Measurements from ENCODE around the gene KCNH5.

The KCNH5 gene, protein sequence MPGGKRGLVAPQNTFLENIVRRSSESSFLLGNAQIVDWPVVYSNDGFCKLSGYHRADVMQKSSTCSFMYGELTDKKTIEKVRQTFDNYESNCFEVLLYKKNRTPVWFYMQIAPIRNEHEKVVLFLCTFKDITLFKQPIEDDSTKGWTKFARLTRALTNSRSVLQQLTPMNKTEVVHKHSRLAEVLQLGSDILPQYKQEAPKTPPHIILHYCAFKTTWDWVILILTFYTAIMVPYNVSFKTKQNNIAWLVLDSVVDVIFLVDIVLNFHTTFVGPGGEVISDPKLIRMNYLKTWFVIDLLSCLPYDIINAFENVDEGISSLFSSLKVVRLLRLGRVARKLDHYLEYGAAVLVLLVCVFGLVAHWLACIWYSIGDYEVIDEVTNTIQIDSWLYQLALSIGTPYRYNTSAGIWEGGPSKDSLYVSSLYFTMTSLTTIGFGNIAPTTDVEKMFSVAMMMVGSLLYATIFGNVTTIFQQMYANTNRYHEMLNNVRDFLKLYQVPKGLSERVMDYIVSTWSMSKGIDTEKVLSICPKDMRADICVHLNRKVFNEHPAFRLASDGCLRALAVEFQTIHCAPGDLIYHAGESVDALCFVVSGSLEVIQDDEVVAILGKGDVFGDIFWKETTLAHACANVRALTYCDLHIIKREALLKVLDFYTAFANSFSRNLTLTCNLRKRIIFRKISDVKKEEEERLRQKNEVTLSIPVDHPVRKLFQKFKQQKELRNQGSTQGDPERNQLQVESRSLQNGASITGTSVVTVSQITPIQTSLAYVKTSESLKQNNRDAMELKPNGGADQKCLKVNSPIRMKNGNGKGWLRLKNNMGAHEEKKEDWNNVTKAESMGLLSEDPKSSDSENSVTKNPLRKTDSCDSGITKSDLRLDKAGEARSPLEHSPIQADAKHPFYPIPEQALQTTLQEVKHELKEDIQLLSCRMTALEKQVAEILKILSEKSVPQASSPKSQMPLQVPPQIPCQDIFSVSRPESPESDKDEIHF

DNA sequence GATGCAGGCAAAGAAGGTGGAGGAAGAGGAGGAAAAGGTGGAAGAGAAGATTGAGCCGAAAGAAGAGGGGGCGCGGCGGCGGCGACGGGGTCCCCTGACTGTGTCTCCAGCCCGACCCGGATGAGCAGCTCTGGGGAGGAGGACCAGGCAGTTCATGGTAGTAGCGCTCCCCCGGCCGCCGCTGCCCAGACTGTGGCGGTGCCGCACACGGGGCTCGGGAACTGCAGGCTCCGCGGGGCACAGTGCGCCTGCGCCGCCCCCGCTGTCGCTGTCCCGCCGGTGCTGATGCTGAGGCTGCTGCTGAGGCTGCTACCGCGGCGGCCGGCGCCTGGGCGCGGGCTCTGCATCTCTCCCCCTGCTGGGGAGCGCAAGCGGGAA lies at the start of gene KCNH5:
Gene KCNH5 (minus strand): TSS at position 225 of the 378 bp plus-strand sequence. CDS start 272 bp downstream, outside the sequence.
- peak; percentile 61 to 78 for DNase-seq

GRCh38 chr14:63091394-63091996 lies 46.2 kb upstream of the KCNH5 start:
- DNase-seq: no peak

DNA sequence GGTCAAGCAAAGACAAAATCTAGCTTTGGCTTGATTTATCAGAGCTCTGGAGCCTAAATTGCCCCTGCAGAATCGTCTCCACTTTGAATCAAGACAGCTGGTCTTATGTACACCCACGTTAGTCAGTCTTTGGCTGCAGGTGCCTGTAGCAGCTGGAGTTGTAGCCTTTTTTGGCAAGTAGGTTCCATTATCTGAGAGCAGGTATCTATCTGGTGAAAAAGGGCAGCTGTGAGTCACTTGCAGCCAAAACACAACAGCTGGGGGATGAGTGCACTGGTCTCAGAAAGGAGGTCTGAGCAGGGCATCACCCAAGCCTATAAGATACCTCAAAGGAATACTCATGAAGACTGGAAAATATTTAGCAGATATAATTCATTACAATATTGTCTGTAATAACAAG lies 43.6 kb upstream of the KCNH5 start:
- no peak for DNase-seq

DNA sequence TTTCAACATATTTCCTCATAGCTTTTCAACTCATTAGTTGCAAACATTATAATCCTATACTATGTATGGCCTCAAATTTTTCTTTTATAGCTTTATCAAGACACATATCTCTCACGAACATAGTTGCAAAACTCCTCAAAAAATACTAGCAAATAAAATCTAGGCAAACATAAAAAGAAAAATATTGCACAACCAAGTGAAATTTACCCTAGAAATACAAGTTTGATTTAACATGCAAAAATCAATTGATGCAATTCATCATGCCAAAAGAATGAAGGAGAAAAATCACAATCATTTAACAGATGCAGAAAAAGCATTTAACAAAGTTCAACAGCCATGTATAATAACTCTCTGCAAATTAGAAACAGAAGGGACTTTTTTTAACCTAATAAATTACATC lies 33.3 kb upstream of the KCNH5 start:
- DNase-seq: no peak

- no peak for DNase-seq
These were observed 31.2 kb upstream of the KCNH5 start for GRCh38 chr14:63076488-63076887.

- no peak for DNase-seq
These were observed 10.4 kb upstream of the KCNH5 start for GRCh38 chr14:63055631-63056030.

DNA sequence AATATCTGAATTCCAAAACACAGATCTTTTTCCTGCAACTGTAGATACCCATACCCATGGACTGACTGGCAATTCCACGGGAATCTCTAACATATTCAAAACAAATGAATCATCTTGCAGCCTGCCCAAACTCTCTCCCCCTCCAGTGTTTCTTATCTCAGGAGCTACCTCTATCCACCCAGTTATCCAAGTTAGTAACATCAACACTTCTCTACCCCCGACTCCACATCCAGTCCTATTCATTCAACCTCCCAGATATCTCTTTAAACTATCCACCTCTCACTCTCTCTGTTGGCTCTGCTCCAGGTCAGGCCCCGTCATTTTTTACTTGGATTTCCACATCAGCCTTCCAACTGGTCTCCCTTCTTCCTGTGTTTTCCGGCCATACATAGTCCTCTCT lies 6.7 kb upstream of the KCNH5 start:
- DNase-seq: no peak

DNA sequence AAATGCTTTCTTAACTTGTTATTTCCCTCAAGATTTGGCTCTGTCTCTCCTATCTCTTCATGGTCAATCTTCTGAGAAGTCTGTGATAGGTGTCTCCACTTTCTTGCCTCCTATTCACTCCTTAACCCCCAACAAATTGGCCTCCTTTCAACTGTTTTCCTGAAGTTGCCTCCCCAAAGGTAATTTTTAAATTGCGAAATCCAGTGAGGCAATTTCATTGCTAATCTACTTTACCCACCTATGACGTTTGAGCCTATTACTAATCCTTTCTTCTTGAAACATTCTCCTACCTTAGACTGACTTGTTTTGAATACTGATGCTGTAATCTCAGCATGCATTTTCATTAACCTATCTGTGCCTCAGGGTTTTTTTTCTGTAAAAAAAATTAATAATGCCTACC lies 6.0 kb upstream of the KCNH5 start:
- DNase-seq: no peak

GRCh38 chr14:63050694-63051093 lies 5.4 kb upstream of the KCNH5 start:
- no peak for DNase-seq

- peak in 1 of 2 experiments; percentile 42 for DNase-seq
These were observed 1.3 kb upstream of the KCNH5 start for GRCh38 chr14:63046339-63047268.

- peak; percentile 70 to 78 for DNase-seq
These were observed 508 bp upstream of the KCNH5 start for GRCh38 chr14:63045612-63046320.

DNA sequence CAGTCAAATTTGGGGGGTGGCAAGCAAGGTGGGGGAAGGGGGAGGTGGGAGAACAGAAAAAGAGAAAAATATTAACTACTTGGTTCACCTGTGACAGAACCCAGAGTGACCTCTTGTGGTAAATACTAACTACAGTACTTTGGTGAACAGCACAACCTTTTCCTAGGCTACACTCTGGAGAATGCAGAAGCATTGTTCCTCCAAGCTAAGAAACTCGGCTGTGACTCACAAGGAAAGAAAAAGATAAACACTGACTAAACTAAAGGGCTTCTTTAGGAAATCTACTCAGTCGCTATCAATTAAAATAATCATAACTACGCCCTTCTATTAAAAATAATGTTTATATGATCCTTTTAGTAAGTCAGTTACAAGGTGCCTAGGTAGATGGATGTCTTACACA lies 5.4 kb downstream of the KCNH5 start:
- peak; percentile 18 to 54 for DNase-seq

DNA sequence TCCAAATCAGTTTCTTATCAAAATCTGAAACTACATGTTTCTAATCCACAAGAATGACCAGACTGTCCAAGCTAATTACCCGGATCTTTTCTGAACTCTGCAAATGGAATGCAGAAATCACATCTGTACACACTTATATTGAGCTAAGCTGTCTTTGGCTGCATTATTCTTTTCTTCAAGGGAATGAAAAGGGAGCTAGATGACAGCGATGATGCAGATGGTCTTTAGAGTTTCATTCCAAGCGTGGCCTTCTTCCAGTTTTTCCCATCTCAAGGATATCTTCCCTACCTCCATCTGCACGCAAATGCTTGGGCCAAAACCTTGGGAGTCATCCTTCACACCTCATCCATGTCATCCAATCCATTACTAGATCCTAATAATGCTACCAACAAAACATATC lies 12.6 kb downstream of the KCNH5 start:
- DNase-seq: no peak

DNA sequence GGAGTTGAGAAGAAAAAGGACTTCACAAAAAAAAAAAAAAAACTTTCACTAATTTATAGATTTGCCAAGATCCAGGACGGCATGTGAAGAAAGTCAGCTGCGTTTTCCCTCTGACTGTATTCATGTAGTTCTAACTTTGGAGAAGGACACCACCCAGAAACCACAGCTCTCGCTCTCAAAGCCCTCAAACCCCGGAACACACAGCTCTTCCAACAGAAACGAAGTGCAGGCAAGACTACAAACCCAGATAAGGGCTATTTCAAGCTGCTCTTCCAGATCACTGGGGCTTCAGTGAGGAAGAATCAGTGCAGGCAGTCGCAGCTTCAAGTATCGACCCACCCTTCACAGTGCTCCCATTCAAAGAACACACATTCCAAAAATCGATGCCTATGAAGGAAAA lies 13.2 kb downstream of the KCNH5 start:
- no peak for DNase-seq

- no peak for DNase-seq
These were observed 15.1 kb downstream of the KCNH5 start for GRCh38 chr14:63030113-63030512.

DNA sequence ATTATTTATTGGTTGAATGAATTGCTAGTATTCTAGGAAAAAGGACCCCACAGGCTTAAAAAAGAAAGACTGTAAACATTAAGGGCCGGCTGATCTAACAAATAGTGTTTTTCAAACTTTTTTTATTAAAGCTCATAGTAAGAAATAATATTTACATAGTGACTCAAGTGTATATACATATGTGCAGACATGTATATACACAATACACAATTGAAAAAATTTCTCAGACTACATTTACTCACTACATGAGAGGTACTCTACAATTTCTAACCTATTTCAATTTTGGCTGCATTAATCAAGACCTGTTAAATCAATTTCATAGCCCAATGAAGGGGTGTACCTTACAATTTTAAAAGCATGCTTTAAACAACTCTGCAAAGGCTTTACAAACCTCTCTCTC lies 17.5 kb downstream of the KCNH5 start:
- no peak for DNase-seq

DNA sequence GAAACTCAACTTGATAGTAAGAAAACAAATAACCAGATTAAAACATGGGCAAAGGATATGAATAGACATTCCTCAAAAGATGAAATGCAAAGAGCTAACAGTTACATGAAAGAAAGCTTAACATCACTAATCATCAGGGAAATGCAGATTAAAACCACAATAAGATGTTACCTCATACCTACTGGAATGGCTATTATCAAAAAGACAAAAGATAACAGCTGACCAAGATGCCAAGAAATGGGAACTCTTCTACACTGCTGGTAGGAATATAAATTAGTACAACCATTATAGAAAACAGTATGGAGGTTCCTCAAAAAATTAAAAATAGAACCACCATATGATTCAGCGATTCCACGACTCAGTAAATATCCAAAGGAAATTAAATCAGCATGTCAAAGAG lies 18.8 kb downstream of the KCNH5 start:
- DNase-seq: no peak

GRCh38 chr14:63014621-63015020 lies 30.6 kb downstream of the KCNH5 start:
- no peak for DNase-seq

- DNase-seq: no peak
These were observed 33.1 kb downstream of the KCNH5 start for GRCh38 chr14:63012171-63012570.

GRCh38 chr14:63011623-63012022 lies 33.6 kb downstream of the KCNH5 start:
- DNase-seq: no peak

GRCh38 chr14:63009495-63009894 lies 35.8 kb downstream of the KCNH5 start:
- no peak for DNase-seq

- no peak for DNase-seq
These were observed 38.7 kb downstream of the KCNH5 start for GRCh38 chr14:63006531-63006930.
